IPS-18c (cell line): ENCODE measurements around the gene GTPBP1.

Experiments
- H3K4me3 ChIP-seq: 2 replicates; pipeline ENCODE4 v1.7.0; 2013; ENCODE audit warnings: low read depth, mild to moderate bottlenecking, low read length, moderate library complexity; ENCODE audit not compliant: insufficient read depth
- H3K9me3 ChIP-seq: one replicate; pipeline ENCODE4 v1.6.1; 2013; ENCODE audit warnings: mild to moderate bottlenecking, low read length, moderate library complexity; ENCODE audit not compliant: control insufficient read depth, insufficient read depth

Gene GTPBP1

GRCh38 chr22:38748487-38749136 is 42.9 kb downstream of the GTPBP1 start:
- H3K9me3 ChIP-seq: no peaks in the 10 kb centered on the region
- no peak overlapping the region for H3K4me3 ChIP-seq

DNA sequence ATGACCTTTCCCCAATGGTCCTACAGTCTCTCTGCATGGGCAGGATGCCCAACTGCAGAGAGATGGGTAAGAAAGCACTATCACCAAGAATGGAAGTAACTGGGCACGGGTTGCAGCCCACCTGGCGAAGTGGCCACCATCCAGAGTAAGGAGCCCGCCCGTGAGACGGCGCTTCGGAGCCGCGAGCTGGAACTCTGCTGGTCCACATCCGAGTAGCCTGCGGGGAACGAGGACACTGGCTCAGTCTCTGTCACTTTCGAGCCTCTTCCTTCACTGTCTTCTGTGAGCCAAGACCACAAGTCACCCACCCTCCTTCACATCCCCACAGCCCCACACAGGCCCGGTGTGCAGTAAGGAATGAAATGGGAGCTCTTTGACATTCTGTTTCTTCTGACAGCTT is 44.4 kb downstream of the GTPBP1 start:
- H3K4me3 ChIP-seq: no peak overlapping the region
- no peaks in the 10 kb centered on the region for H3K9me3 ChIP-seq

DNA sequence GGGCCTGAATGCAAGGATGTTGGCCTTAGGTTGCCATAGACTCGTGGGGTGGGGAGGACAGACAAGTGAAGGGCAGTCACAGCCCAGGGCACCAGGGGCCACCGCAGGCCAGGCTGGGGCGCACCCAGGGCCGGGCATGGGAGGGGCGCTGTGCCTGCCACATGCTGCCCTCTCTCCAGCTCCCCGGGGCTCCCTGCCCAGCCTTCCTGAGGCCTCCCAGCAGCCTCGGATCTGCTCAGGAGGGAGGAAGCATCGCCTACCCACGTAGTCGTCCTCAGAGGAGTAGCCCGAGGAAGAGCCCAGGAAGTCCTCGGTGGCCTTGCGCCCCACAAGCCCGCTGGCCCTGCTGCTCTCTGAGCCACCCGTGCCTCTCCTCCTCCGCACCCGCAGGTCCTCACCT is 44.9 kb downstream of the GTPBP1 start:
- no peaks in the 10 kb centered on the region for H3K9me3 ChIP-seq
- no peak overlapping the region for H3K4me3 ChIP-seq

DNA sequence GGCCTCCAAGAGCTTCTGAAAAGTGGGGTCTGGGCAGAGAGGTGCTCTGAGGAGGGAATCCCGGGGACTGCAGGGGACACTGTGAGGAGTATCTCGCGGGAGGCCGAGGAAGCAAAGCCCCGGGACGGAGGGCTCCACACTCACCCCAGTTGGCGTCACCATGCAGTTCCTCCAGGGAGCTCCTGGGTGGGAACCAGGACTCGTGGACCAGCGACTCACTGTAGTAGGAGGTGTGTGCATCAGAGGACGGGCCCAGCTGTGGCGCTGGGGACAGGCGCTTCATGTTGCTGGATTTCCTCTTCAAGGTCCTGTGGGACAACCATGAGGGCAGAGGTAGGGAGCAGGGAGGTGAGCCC is 45.3 kb downstream of the GTPBP1 start:
- no peaks in the 10 kb centered on the region for H3K9me3 ChIP-seq
- H3K4me3 ChIP-seq: no peak overlapping the region

DNA sequence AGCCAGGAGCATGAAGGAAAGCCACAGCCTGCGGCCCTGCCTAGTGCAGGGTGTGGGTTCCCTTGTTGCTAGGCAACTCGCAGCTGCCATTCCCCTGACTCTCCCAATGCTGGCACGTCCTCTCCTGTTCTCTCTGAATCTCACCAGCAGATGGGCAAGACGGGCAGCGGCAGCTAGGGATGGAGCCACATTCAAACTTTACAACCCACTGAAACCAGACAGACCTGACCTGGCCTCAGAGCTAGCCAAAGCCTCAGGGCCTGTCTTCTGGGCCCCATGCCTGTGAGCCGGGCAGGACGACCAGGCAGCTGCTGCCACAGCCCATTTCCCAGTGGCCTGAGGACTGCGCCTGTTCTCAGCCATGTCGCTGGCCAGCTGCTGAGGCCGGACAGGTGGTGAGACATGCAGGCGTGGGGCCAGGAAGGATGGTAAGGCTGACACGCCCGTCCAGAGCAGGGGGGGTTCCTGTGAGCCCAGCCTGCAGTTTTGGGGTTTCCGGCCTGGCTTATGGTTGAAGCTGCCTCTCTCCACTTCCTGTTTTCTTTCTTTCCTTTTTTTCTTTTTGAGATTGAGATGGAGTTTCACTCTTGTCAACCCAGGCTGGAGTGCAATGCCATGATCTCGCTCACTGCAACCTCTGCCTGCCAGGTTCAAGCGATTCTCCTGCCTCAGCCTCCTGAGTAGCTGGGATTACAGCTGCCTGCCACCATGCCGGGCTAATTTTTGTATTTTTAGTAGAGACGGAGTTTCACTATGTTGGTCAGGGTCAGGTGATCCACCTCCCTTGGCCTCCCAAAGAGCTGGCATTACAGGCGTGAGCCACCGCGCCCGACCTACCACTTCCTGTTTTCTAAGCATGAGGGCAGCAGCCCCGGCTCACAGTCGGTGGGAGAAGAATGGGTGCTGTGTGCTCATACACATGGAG is 45.9 kb downstream of the GTPBP1 start:
- no peaks in the 10 kb centered on the region for H3K9me3 ChIP-seq
- H3K4me3 ChIP-seq: no peak overlapping the region

GRCh38 chr22:38753948-38754750 is 48.4 kb downstream of the GTPBP1 start:
- Histone ChIP-seq H3K4me3 (peak overlapping the region; percentile 80), H3K9me3 (no peaks in the 10 kb centered on the region)

DNA sequence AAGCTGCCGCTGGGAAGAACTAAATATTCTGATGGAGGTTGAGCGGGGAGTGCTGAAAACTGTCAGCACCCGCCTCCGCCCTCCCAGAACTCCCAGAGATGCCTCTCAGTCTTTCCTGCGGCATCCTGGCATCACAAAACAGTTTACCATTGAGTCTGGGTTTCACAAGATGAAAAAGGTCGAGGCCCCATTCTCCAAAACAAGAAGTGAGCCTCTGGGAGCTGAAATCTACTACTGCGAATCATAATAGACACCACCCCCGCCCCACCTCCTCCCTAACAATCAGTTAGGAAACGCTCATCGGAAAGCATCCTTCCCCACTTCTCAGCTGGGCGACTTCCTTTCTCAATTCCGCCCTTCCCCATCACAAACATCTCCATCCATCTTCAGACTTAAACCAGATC is 49.0 kb downstream of the GTPBP1 start:
- H3K4me3 ChIP-seq: peak overlapping the region; percentile 80
- no peaks in the 10 kb centered on the region for H3K9me3 ChIP-seq

GRCh38 chr22:38755155-38755910 is 49.6 kb downstream of the GTPBP1 start:
- no peaks in the 10 kb centered on the region for H3K9me3 ChIP-seq
- H3K4me3 ChIP-seq: peak overlapping the region; percentile 80

- Histone ChIP-seq H3K9me3 (no peaks in the 10 kb centered on the region), H3K4me3 (peak within 1 kb of the TSS; percentile 80)
These were observed 50.3 kb downstream of the GTPBP1 start, which contains the start of gene SUN2 for GRCh38 chr22:38755911-38756532. SUN2 (minus strand) TSS chr22:38755998; CDS start chr22:38752628, 3,370 bp downstream.

GRCh38 chr22:38756711-38757463 is 51.1 kb downstream of the GTPBP1 start:
- H3K4me3 ChIP-seq: no peak overlapping the region; the same call in 1 of the 2 replicates
- no peaks in the 10 kb centered on the region for H3K9me3 ChIP-seq

GRCh38 chr22:38757464-38757757 is 51.7 kb downstream of the GTPBP1 start:
- H3K9me3 ChIP-seq: no peaks in the 10 kb centered on the region
- no peak overlapping the region for H3K4me3 ChIP-seq

- Histone ChIP-seq H3K9me3 (no peaks in the 10 kb centered on the region), H3K4me3 (no peak overlapping the region)
These were observed 52.7 kb downstream of the GTPBP1 start for GRCh38 chr22:38758276-38758945.

DNA sequence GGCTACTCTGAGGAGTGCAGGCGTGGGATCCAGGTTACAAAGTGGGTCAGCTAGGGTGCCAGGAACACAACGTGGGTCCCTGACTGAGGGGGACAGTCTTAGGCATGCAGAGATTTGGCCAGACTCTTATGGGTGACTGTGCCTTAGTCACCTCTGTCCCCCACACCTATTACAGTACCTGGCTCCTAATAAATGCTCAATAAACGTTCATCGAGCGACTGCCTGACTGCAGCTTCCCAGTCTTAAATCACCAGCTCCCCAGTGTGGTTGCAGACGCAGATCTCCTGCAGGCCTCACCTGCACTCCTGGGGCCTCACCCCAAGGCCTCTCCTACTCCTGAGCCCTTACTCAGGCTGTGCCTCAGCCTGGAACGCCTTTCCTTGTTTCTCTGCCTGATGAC is 53.3 kb downstream of the GTPBP1 start:
- H3K9me3 ChIP-seq: no peaks in the 10 kb centered on the region
- no peak overlapping the region for H3K4me3 ChIP-seq

- Histone ChIP-seq H3K9me3 (no peaks in the 10 kb centered on the region), H3K4me3 (no peak overlapping the region)
These were observed 54.9 kb downstream of the GTPBP1 start for GRCh38 chr22:38760477-38761201.
